DMS114 treated with DMSO at 0.1 percent for 48 hours (cell line): Measurements from ENCODE around the gene MAPKAP1.

Experiments
- DNase-seq: peaks from one replicate; lab custom pipeline; 2025; ENCODE audit not compliant: unreplicated experiment; lab: John Stamatoyannopoulos, UW

The MAPKAP1 gene

GRCh38 chr9:125517577-125517976 lies 189.4 kb downstream of the MAPKAP1 start:
- DNase-seq = no peak

- no peak for DNase-seq
Measured at GRCh38 chr9:125515983-125516940, 190.7 kb downstream of the MAPKAP1 start.

GRCh38 chr9:125515281-125515680 lies 191.7 kb downstream of the MAPKAP1 start:
- no peak for DNase-seq

GRCh38 chr9:125514468-125514867 lies 192.5 kb downstream of the MAPKAP1 start:
- DNase-seq = no peak

- no peak for DNase-seq
Measured at GRCh38 chr9:125513668-125514413, 193.2 kb downstream of the MAPKAP1 start.

GRCh38 chr9:125513303-125513667 lies 193.7 kb downstream of the MAPKAP1 start:
- DNase-seq = no peak

GRCh38 chr9:125511789-125512660 lies 195.0 kb downstream of the MAPKAP1 start:
- no peak for DNase-seq

GRCh38 chr9:125510980-125511379 lies 196.0 kb downstream of the MAPKAP1 start:
- DNase-seq = no peak

GRCh38 chr9:125509476-125509875 lies 197.5 kb downstream of the MAPKAP1 start:
- no peak for DNase-seq

GRCh38 chr9:125508249-125508648 lies 198.8 kb downstream of the MAPKAP1 start:
- no peak for DNase-seq

- DNase-seq = no peak
Measured at GRCh38 chr9:125507226-125507625, 199.8 kb downstream of the MAPKAP1 start.

GRCh38 chr9:125505988-125506438 lies 201.0 kb downstream of the MAPKAP1 start:
- DNase-seq = no peak

GRCh38 chr9:125504616-125505015 lies 202.4 kb downstream of the MAPKAP1 start:
- no peak for DNase-seq

- no peak for DNase-seq
Measured at GRCh38 chr9:125497906-125498305, 209.1 kb downstream of the MAPKAP1 start.

GRCh38 chr9:125497478-125497877 lies 209.5 kb downstream of the MAPKAP1 start:
- no peak for DNase-seq

GRCh38 chr9:125496313-125496834 lies 210.6 kb downstream of the MAPKAP1 start:
- DNase-seq = no peak

- DNase-seq = no peak
Measured at GRCh38 chr9:125495172-125496119, 211.6 kb downstream of the MAPKAP1 start.

- DNase-seq = no peak
Measured at GRCh38 chr9:125494653-125494915, 212.4 kb downstream of the MAPKAP1 start.

- no peak for DNase-seq
Measured at GRCh38 chr9:125493881-125494652, 212.9 kb downstream of the MAPKAP1 start.
